HEK293 (cell line): Measurements from ENCODE around the gene BDP1.
"Not testable (repeated sequence)": the region's sequence is repeated elsewhere in the genome, so short reads cannot be mapped to it uniquely, and the experiment has no call there.

Experiments used
- CTCF ChIA-PET: fragments of 350-600 bp; formaldehyde crosslinking; extraction: SDS; loops from one replicate; lab custom pipeline; 2021; ENCODE audit warnings: antibody characterized with exemption; lab: Yijun Ruan, JAX
- POLR2A ChIA-PET: fragments of 300-600 bp; formaldehyde crosslinking; extraction: SDS; loops from one replicate; lab custom pipeline; 2020; ENCODE audit warnings: antibody characterized with exemption, inconsistent platforms; lab: Yijun Ruan, JAX
- H3K27ac ChIP-seq: fragments of 200-500 bp; sonication (Bioruptor generic); 2 replicates; pipeline ENCODE4 v1.5.1; 2014; ENCODE audit warnings: low read depth, low read length, control low read depth, inconsistent platforms; ENCODE audit errors: extremely low read depth
- H3K36me3 ChIP-seq, 2 experiments: fragments of 200-500 bp in 1 of 2; sonication (Bioruptor generic) in 1 of 2; 1 replicate in 1 of 2; 2 replicates in 1 of 2; pipeline ENCODE4 v1.5.1; 2014 to 2017; ENCODE audit warnings: inconsistent platforms in 2 of 2, low read length in 2 of 2; ENCODE audit not compliant: control insufficient read depth in 2 of 2, insufficient read depth in 1 of 2
- H3K4me1 ChIP-seq: fragments of 200-500 bp; sonication (Bioruptor generic); 2 replicates; pipeline ENCODE4 v1.5.1; 2014; ENCODE audit warnings: mild to moderate bottlenecking, low read length, inconsistent platforms; ENCODE audit not compliant: control insufficient read depth, insufficient read depth
- H3K4me3 ChIP-seq: 2 replicates; pipeline ENCODE4 v1.5.1; 2011; ENCODE audit warnings: low read depth, mild to moderate bottlenecking, control low read depth, low read length, moderate library complexity
- H3K9me3 ChIP-seq: fragments of 200-500 bp; sonication (Bioruptor generic); 2 replicates; pipeline ENCODE4 v1.5.1; 2014; ENCODE audit warnings: low read depth, low read length, inconsistent platforms; ENCODE audit not compliant: control insufficient read depth, insufficient read depth
- KLF8 ChIP-seq: fragments of 450-650 bp; formaldehyde crosslinking; IDR thresholded peaks from 2 replicates; pipeline ENCODE4 v1.5.1; 2016; ENCODE audit warnings: missing biosample characterization, missing genetic modification characterization
- OSR2 ChIP-seq: fragments of 450-650 bp; formaldehyde crosslinking; IDR thresholded peaks from 2 replicates; pipeline ENCODE4 v1.5.1; 2016; ENCODE audit warnings: missing biosample characterization, missing genetic modification characterization
- PATZ1 ChIP-seq: fragments of 450-650 bp; formaldehyde crosslinking; IDR thresholded peaks from 2 replicates; pipeline ENCODE4 v1.5.1; 2016; ENCODE audit warnings: missing biosample characterization, missing genetic modification characterization
- ZNF211 ChIP-seq: fragments of 450-650 bp; formaldehyde crosslinking; IDR thresholded peaks from 2 replicates; pipeline ENCODE4 v1.5.1; 2016; ENCODE audit warnings: low read depth, missing biosample characterization, missing genetic modification characterization
- ZNF214 ChIP-seq: fragments of 450-650 bp; formaldehyde crosslinking; IDR thresholded peaks from 2 replicates; pipeline ENCODE4 v1.5.1; 2017; ENCODE audit warnings: missing biosample characterization, mild to moderate bottlenecking, missing genetic modification characterization, borderline replicate concordance
- ZNF223 ChIP-seq: fragments of 450-650 bp; formaldehyde crosslinking; IDR thresholded peaks from 2 replicates; pipeline ENCODE4 v1.5.1; 2016; ENCODE audit warnings: missing biosample characterization, missing genetic modification characterization
- ZNF292 ChIP-seq: fragments of 450-650 bp; formaldehyde crosslinking; IDR thresholded peaks from 2 replicates; pipeline ENCODE4 v1.5.1; 2016; ENCODE audit warnings: low read depth, missing biosample characterization, missing genetic modification characterization, borderline replicate concordance
- ZNF362 ChIP-seq: fragments of 450-650 bp; formaldehyde crosslinking; IDR thresholded peaks from 2 replicates; pipeline ENCODE4 v1.5.1; 2016; ENCODE audit warnings: missing biosample characterization, missing genetic modification characterization
- ZNF404 ChIP-seq: fragments of 450-650 bp; formaldehyde crosslinking; IDR thresholded peaks from 2 replicates; pipeline ENCODE4 v1.5.1; 2017; ENCODE audit warnings: missing biosample characterization, missing genetic modification characterization
- ZNF510 ChIP-seq: fragments of 450-650 bp; formaldehyde crosslinking; IDR thresholded peaks from 2 replicates; pipeline ENCODE4 v1.5.1; 2018; ENCODE audit warnings: mild to moderate bottlenecking, missing genetic modification characterization, missing biosample characterization; ENCODE audit not compliant: insufficient replicate concordance
- ZNF513 ChIP-seq: fragments of 450-650 bp; IDR thresholded peaks from 2 replicates; pipeline ENCODE4 v1.5.1; 2018; ENCODE audit warnings: missing biosample characterization, missing genetic modification characterization
- ZNF658 ChIP-seq: fragments of 450-650 bp; formaldehyde crosslinking; IDR thresholded peaks from 2 replicates; pipeline ENCODE4; 2016; ENCODE audit warnings: missing biosample characterization, missing genetic modification characterization
- ZNF791 ChIP-seq: fragments of 450-650 bp; formaldehyde crosslinking; IDR thresholded peaks from 2 replicates; pipeline ENCODE4 v1.5.1; 2016; ENCODE audit warnings: missing biosample characterization, missing genetic modification characterization
- ZNF843 ChIP-seq: fragments of 450-650 bp; formaldehyde crosslinking; IDR thresholded peaks from 2 replicates; pipeline ENCODE4 v1.5.1; 2016; ENCODE audit warnings: missing biosample characterization, missing genetic modification characterization
- ZXDB ChIP-seq: fragments of 450-650 bp; formaldehyde crosslinking; IDR thresholded peaks from 2 replicates; pipeline ENCODE4 v1.5.1; 2016; ENCODE audit warnings: missing biosample characterization, missing genetic modification characterization
- TF ChIP-seq, protein P1 (sequence below): fragments of 450-650 bp; formaldehyde crosslinking; IDR thresholded peaks from 2 replicates; pipeline ENCODE4 v1.5.1; 2017; ENCODE audit warnings: missing biosample characterization, missing genetic modification characterization
- TF ChIP-seq, protein P2 (sequence below): fragments of 450-650 bp; formaldehyde crosslinking; IDR thresholded peaks from 2 replicates; pipeline ENCODE4 v1.5.1; 2016; ENCODE audit warnings: missing biosample characterization, missing genetic modification characterization

BDP1 gene

GRCh38 chr5:71522151-71522550 is 66.7 kb downstream of the BDP1 start:
- no peak overlapping the region for H3K27ac ChIP-seq
- H3K4me3 ChIP-seq = no peak overlapping the region
- peaks cover 61 to 65% of the 10 kb centered on the region in 2 experiments for H3K36me3 ChIP-seq
- H3K4me1 ChIP-seq = no peaks in the 10 kb centered on the region
- ChIA-PET CTCF (no interaction called here), POLR2A (no interaction called here)
- TF ChIP-seq PATZ1 (tag by site-specific recombination) = no peak
- no peak for TF ChIP-seq ZNF658 (tag by site-specific recombination)
- TF ChIP-seq, protein P1, sequence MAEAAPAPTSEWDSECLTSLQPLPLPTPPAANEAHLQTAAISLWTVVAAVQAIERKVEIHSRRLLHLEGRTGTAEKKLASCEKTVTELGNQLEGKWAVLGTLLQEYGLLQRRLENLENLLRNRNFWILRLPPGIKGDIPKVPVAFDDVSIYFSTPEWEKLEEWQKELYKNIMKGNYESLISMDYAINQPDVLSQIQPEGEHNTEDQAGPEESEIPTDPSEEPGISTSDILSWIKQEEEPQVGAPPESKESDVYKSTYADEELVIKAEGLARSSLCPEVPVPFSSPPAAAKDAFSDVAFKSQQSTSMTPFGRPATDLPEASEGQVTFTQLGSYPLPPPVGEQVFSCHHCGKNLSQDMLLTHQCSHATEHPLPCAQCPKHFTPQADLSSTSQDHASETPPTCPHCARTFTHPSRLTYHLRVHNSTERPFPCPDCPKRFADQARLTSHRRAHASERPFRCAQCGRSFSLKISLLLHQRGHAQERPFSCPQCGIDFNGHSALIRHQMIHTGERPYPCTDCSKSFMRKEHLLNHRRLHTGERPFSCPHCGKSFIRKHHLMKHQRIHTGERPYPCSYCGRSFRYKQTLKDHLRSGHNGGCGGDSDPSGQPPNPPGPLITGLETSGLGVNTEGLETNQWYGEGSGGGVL (tag by site-specific recombination) = no peak
- TF ChIP-seq ZNF510 (tag by site-specific recombination) = no peak
- TF ChIP-seq ZNF513 (tag by site-specific recombination) = no peak
- no peak for TF ChIP-seq ZNF843
- no peaks in the 10 kb centered on the region for H3K9me3 ChIP-seq

- CTCF ChIA-PET = not testable (repeated sequence)
- H3K36me3 ChIP-seq = peaks cover 38 to 52% of the 10 kb centered on the region in 2 experiments
Measured at GRCh38 chr5:71525611-71526010, 70.2 kb downstream of the BDP1 start.

GRCh38 chr5:71528206-71528605 is 72.8 kb downstream of the BDP1 start:
- ChIA-PET CTCF (interaction anchor here (1.9 kb wide), 1 partner anchor 53 kb away, joined by 5 read pairs; no protein-coding TSS in a partner anchor), POLR2A (no interaction called here)
- no peak overlapping the region for H3K27ac ChIP-seq

More at GRCh38 chr5:71525611-71526010, 70.2 kb downstream of the BDP1 start:
- H3K9me3 ChIP-seq, H3K4me1 ChIP-seq, H3K27ac ChIP-seq, H3K4me3 ChIP-seq, POLR2A ChIA-PET: not testable (repeated sequence)

More at GRCh38 chr5:71528206-71528605, 72.8 kb downstream of the BDP1 start:
- H3K36me3 ChIP-seq = peaks cover 29 to 43% of the 10 kb centered on the region in 2 experiments
- TF ChIP-seq ZNF404 (tag by site-specific recombination) = no peak
- TF ChIP-seq, protein P2, sequence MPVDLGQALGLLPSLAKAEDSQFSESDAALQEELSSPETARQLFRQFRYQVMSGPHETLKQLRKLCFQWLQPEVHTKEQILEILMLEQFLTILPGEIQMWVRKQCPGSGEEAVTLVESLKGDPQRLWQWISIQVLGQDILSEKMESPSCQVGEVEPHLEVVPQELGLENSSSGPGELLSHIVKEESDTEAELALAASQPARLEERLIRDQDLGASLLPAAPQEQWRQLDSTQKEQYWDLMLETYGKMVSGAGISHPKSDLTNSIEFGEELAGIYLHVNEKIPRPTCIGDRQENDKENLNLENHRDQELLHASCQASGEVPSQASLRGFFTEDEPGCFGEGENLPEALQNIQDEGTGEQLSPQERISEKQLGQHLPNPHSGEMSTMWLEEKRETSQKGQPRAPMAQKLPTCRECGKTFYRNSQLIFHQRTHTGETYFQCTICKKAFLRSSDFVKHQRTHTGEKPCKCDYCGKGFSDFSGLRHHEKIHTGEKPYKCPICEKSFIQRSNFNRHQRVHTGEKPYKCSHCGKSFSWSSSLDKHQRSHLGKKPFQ (tag by site-specific recombination) = no peak
- TF ChIP-seq ZNF214 = no peak
- no peak for TF ChIP-seq ZNF211 (tag by site-specific recombination)
- TF ChIP-seq OSR2 (tag by site-specific recombination) = no peak
- TF ChIP-seq ZNF362 = no peak
- TF ChIP-seq ZNF292 (tag by site-specific recombination) = no peak
- no peak for TF ChIP-seq ZXDB (tag by site-specific recombination)
- TF ChIP-seq KLF8 (tag by site-specific recombination) = no peak
- TF ChIP-seq ZNF223 (tag by site-specific recombination) = no peak
- TF ChIP-seq ZNF791 (tag by site-specific recombination) = no peak
- no peaks in the 10 kb centered on the region for H3K4me1 ChIP-seq
- H3K9me3 ChIP-seq = no peaks in the 10 kb centered on the region
- no peak overlapping the region for H3K4me3 ChIP-seq
